HG02884 (cell line): ENCODE measurements around the gene NDUFS8.

Source experiments
- ATAC-seq: cut with Tn5 transposase; IDR thresholded peaks from one replicate; pipeline ENCODE4 v1.9.1; 2021; ENCODE audit warnings: mild to moderate bottlenecking, moderate library complexity; ENCODE audit not compliant: unreplicated experiment

NDUFS8 gene

DNA sequence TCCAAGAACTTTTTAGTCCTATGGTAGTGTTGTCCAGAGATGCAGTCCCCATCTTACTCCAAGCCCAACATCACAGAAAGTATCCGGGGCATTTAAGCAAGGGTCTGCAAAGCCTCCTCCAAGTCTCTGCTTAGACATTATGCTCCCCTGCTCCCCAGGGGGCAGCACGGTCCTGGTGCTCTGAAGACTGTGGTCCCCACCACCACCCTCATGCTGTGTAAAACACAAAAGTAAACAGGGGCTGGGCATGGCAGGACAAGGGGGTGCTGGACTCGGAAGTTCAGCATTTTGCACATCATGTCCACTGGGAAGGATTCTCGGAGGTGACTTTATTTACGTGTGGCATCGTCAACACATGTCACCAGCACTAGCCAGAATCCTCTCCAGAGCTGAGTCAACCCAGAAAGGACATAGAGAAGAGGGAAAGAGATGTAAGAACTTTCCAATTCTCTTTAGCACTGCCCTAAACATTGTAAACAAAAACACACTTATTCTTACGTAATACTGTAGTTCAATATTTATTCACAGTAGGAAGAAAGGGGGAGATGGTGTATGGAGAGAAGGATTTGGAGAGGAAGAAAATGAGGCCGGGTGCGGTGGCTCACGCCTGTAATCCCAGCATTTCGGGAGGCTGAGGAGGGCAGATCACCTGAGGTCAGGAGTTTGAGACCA is 46.0 kb downstream of the NDUFS8 start:
- ATAC-seq: no peak

- ATAC-seq: no peak
Observed at GRCh38 chr11:68077617-68078582, 47.4 kb downstream of the NDUFS8 start.

GRCh38 chr11:68080860-68081259 is 50.4 kb downstream of the NDUFS8 start:
- no peak for ATAC-seq

- ATAC-seq: no peak
Observed at GRCh38 chr11:68081691-68082090, 51.2 kb downstream of the NDUFS8 start.

GRCh38 chr11:68082481-68082880 is 52.0 kb downstream of the NDUFS8 start:
- no peak for ATAC-seq

GRCh38 chr11:68083517-68083916 is 53.0 kb downstream of the NDUFS8 start:
- no peak for ATAC-seq
